ENCODE data around the gene BNIP2.

Gene BNIP2

DNA sequence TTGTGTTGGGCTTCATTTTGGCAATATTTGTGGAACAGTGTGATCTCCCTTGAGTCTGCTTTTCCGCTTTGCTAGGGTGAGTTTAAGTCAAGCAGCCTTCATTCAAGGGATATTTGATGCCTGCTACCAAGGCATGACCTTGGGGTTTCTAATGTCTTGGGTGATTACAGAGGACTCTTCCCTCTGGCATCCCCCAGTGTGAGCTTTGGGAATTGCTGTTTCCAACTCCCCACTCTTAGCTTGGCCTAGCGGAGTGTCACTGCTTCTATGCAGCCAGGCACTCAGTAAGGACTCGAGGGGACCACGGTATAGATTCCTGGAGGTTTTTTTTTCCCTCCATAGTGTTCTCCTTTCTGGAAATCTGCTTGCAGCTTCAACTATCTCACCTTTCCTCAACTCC, 56.4 kb downstream of the BNIP2 start:
- H3K27me3 Mint-ChIP-seq, result no peaks in the 10 kb centered on the region
- DNase-seq, result no peak
- H3K4me1 Mint-ChIP-seq, result no peaks in the 10 kb centered on the region
- no peak overlapping the region for H3K4me3 Mint-ChIP-seq
- no peaks in the 10 kb centered on the region for H3K9me3 Mint-ChIP-seq
- peaks cover 21% of the 10 kb centered on the region for H3K36me3 Mint-ChIP-seq (ENCODE audit: low read depth)
- H3K27ac Mint-ChIP-seq, result no peak overlapping the region
- ATAC-seq, result no peak

DNA sequence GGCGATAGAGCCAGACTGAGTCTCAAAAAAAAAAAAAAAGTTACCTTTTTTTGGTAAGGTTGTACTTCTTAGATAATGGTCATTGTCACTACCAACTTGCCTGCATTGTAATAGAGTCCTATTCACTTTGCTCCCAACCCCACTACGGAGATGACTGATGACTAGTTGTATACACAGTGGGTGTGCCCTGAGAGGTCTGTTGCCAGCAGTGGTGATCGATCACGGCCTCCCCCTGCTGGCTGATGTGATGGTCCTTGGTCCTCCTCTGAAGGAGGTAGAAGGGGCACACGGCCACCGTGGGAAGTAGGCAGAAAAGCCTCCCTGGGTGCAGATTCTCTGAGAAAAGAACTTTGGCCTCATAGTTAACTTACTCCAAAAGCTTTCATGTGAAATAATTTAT, 66.8 kb downstream of the BNIP2 start:
- peak; percentile 99 for ATAC-seq
- H3K4me3 Mint-ChIP-seq, result no peak overlapping the region
- H3K27me3 Mint-ChIP-seq, result peaks cover 10% of the 10 kb centered on the region
- DNase-seq, result peak; percentile 59
- no peaks in the 10 kb centered on the region for H3K36me3 Mint-ChIP-seq (ENCODE audit: low read depth)
- H3K27ac Mint-ChIP-seq, result no peak overlapping the region
- H3K9me3 Mint-ChIP-seq, result no peaks in the 10 kb centered on the region
- H3K4me1 Mint-ChIP-seq, result no peaks in the 10 kb centered on the region

DNA sequence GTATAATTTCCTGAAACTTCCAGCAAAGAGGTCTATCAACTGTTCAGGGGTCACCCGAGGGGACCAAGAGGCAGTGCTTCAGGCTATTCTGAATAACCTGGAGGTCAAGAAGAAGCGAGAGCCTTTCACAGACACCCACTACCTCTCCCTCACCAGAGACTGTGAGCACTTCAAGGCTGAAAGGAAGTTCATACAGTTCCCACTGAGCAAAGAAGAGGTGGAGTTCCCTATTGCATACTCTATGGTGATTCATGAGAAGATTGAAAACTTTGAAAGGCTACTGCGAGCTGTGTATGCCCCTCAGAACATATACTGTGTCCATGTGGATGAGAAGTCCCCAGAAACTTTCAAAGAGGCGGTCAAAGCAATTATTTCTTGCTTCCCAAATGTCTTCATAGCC, 70.7 kb downstream of the BNIP2 start:
- peaks cover 9% of the 10 kb centered on the region for H3K9me3 Mint-ChIP-seq
- ATAC-seq (no peak), DNase-seq (no peak)
- H3K4me3 Mint-ChIP-seq, result no peak overlapping the region
- H3K27me3 Mint-ChIP-seq, result peaks cover 14% of the 10 kb centered on the region
- H3K4me1 Mint-ChIP-seq, result peaks cover 6% of the 10 kb centered on the region
- no peaks in the 10 kb centered on the region for H3K36me3 Mint-ChIP-seq (ENCODE audit: low read depth)
- no peak overlapping the region for H3K27ac Mint-ChIP-seq

DNA sequence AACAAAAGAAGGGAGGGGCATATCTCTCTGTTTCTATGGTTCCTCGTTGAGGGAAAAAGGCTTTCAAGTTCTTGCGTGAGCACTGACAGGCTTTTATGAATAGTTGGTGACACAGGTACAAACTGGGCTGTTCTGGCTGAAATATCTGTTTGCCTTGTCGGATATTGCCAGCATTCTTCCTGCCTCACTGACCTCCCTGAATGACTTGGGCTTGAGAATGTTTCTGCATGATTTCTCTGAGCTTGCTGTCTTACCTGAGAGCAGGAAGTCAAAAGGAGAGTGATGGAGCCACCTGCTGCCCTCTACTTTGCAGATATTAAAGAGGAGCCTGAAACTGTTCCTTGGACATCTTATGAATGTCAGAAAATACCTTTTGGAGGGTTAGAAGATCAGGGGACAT, 72.7 kb downstream of the BNIP2 start:
- Mint-ChIP-seq H3K27me3 (peaks cover 20% of the 10 kb centered on the region), H3K9me3 (peaks cover 9% of the 10 kb centered on the region), H3K27ac (no peak overlapping the region), H3K4me1 (peaks cover 6% of the 10 kb centered on the region), H3K36me3 (ENCODE audit: low read depth) (no peaks in the 10 kb centered on the region), H3K4me3 (no peak overlapping the region)
- ATAC-seq (no peak), DNase-seq (no peak)

DNA sequence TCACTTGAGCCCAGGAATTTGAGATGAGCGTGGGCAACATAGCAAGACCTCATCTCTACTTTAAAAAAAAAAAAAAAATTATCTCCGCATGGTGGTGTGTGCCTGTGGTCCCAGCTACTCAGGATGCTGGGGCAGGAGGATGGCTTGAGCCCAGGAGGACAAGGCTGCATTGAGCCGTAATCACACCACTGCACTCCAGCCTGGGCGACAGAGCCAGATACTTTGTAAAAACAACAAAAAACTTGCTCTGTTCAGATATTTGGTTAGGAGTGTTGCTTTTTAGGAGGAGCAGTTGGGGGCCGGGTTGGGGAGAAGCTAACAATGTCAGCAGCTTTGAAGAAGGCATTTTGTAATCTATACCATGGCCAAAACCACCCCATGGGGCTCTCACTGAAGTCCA, 73.5 kb downstream of the BNIP2 start:
- DNase-seq (no peak), ATAC-seq (no peak)
- no peak overlapping the region for H3K4me3 Mint-ChIP-seq
- H3K9me3 Mint-ChIP-seq, result peaks cover 9% of the 10 kb centered on the region
- no peak overlapping the region for H3K27ac Mint-ChIP-seq
- no peaks in the 10 kb centered on the region for H3K36me3 Mint-ChIP-seq (ENCODE audit: low read depth)
- H3K27me3 Mint-ChIP-seq, result peaks cover 20% of the 10 kb centered on the region
- H3K4me1 Mint-ChIP-seq, result peaks cover 6% of the 10 kb centered on the region

DNA sequence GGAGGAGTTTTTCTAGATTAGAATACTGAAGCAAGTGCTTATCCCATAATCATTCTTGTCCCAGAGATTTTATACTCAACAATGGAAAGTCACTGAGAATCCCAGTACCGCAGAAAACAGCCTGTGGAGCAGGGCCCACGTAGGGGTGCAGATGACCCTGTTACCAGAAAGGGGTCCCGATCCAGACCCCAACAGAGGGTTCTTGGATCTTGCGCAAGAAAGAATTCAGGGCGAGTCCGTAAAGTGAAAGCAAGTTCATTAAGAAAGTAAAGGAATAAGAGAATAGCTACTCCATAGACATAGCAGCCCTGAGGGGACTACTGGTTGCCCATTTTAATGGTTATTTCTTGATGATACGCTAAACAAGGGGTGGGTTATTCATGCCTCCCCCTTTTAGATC, 75.0 kb downstream of the BNIP2 start:
- H3K27ac Mint-ChIP-seq, result no peak overlapping the region
- ATAC-seq (no peak), DNase-seq (no peak)
- H3K27me3 Mint-ChIP-seq, result peaks cover 16% of the 10 kb centered on the region
- no peak overlapping the region for H3K4me3 Mint-ChIP-seq
- peaks cover 9% of the 10 kb centered on the region for H3K9me3 Mint-ChIP-seq
- H3K36me3 Mint-ChIP-seq (ENCODE audit: low read depth), result no peaks in the 10 kb centered on the region
- peaks cover 6% of the 10 kb centered on the region for H3K4me1 Mint-ChIP-seq

DNA sequence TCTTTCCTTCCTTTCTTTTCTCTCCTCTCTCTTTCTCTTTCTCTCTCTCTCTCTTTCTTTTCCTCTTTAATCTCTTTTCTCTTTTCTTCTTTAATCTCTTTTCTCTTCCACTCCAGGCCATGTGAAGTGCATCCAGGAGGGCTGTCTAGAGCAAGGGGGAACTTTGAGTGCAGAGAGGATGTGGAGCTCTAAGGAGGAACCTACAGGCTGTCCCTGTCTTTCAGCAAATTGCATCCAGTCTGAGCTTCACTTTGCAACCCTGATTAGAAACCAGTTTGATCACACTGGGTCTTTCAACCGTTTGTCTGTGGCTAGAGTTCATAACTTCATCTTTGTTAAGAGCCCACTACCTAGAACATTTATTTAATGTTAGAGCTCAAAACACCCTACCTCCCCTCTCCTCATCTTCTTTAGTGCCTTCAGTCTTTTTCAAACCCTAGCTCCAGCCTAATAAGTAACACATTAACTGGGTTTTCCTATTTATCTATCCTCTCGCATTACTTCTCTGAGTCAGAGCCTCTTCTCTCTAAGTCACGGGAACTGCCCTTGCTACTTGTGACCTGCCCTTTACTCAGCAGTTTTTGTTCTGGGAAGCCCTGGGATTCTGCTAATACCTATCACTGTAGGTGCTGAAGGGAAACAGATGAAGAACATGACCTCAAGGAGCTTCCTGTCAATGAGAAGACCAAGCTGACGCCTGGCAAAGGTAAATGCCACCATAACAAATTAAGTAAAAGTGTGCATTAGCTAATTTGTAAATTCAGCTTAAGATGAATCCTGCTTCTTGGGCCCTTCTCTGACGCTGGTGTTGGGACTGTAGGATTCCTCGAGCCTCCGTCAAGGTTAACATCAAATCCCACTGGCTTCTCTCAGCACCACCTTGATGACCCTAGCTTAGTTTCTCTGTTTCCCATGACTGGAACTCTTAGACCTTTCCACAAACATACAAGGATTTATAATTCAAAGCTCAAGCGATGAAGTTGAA, 77.6 kb downstream of the BNIP2 start, which contains the start of gene GCNT3:
GCNT3 (plus strand) TSS at position 508 of the 985 bp plus-strand sequence. CDS start 6,456 bp downstream, outside the sequence.
- H3K4me1 Mint-ChIP-seq, result peaks cover 6% of the 10 kb centered on the region
- no peaks in the 10 kb centered on the region for H3K36me3 Mint-ChIP-seq (ENCODE audit: low read depth)
- H3K27ac Mint-ChIP-seq, result no peak within 1 kb of the TSS
- peaks cover 8% of the 10 kb centered on the region for H3K27me3 Mint-ChIP-seq
- DNase-seq (no peak), ATAC-seq (no peak)
- peaks cover 9% of the 10 kb centered on the region for H3K9me3 Mint-ChIP-seq
- no peak within 1 kb of the TSS for H3K4me3 Mint-ChIP-seq

DNA sequence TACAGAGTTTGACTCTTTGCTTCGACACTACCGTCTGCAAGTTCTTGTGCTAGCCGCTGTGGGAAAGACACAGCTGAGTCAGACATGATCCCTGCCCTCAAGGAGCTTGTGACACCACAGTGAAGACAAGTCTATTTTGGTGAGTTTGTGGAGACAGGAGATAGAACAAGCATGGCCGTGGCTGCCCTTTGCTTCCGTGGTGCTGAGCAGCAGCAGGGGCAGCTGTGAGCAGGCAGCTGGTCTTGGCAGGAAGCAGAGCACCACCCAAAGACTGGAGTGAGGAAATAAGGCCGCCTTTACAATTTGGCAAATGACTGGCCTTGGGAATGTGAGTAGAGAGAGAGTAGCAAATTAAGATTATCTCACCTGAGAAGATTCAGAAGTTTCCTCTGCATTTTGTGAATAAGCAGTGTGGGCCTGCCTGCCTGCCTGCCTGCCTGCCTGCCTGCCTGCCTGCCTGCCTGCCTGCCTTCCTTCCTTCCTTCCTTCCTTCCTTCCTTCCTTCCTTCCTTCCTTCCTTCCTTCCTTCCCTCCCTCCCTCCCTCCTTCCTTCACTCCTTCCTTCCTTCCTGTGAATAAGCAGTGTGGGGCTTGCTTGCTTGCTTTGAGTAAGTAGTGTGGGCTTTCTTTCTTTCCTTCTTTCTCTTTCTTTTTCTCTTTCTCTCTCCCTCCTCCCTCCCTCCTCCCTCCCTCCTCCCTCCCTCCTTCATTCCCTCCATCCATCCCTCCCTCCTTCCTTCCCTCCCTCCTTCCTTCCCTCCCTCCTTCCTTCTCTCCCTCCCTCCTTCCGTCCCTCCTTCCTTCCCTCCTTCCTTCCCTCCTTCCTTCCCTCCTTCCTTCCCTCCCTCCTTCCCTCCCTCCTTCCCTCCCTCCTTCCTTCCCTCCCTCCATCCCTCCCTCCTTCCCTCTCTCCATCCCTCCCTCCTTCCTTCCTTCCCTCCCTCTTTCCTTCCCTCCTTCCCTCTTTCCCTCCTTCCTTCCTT, 79.1 kb downstream of the BNIP2 start:
- Mint-ChIP-seq H3K27me3 (peaks cover 8% of the 10 kb centered on the region), H3K4me1 (peaks cover 3% of the 10 kb centered on the region), H3K27ac (no peak overlapping the region), H3K4me3 (no peak overlapping the region), H3K36me3 (ENCODE audit: low read depth) (no peaks in the 10 kb centered on the region), H3K9me3 (peaks cover 6% of the 10 kb centered on the region)
- no peak for ATAC-seq
- DNase-seq, result no peak

All from activated naive CD8-positive, alpha-beta T cell treated with anti-CD3 and anti-CD28 coated beads, Interleukin-2, amount 50 U/mL, for 24 hours (primary cell).